ENCODE results near the gene TRPM7.
"Not testable (repeated sequence)": the region's sequence is repeated elsewhere in the genome, so short reads cannot be mapped to it uniquely, and the experiment has no call there.

Gene TRPM7, protein sequence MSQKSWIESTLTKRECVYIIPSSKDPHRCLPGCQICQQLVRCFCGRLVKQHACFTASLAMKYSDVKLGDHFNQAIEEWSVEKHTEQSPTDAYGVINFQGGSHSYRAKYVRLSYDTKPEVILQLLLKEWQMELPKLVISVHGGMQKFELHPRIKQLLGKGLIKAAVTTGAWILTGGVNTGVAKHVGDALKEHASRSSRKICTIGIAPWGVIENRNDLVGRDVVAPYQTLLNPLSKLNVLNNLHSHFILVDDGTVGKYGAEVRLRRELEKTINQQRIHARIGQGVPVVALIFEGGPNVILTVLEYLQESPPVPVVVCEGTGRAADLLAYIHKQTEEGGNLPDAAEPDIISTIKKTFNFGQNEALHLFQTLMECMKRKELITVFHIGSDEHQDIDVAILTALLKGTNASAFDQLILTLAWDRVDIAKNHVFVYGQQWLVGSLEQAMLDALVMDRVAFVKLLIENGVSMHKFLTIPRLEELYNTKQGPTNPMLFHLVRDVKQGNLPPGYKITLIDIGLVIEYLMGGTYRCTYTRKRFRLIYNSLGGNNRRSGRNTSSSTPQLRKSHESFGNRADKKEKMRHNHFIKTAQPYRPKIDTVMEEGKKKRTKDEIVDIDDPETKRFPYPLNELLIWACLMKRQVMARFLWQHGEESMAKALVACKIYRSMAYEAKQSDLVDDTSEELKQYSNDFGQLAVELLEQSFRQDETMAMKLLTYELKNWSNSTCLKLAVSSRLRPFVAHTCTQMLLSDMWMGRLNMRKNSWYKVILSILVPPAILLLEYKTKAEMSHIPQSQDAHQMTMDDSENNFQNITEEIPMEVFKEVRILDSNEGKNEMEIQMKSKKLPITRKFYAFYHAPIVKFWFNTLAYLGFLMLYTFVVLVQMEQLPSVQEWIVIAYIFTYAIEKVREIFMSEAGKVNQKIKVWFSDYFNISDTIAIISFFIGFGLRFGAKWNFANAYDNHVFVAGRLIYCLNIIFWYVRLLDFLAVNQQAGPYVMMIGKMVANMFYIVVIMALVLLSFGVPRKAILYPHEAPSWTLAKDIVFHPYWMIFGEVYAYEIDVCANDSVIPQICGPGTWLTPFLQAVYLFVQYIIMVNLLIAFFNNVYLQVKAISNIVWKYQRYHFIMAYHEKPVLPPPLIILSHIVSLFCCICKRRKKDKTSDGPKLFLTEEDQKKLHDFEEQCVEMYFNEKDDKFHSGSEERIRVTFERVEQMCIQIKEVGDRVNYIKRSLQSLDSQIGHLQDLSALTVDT (N-terminal part only)

DNA sequence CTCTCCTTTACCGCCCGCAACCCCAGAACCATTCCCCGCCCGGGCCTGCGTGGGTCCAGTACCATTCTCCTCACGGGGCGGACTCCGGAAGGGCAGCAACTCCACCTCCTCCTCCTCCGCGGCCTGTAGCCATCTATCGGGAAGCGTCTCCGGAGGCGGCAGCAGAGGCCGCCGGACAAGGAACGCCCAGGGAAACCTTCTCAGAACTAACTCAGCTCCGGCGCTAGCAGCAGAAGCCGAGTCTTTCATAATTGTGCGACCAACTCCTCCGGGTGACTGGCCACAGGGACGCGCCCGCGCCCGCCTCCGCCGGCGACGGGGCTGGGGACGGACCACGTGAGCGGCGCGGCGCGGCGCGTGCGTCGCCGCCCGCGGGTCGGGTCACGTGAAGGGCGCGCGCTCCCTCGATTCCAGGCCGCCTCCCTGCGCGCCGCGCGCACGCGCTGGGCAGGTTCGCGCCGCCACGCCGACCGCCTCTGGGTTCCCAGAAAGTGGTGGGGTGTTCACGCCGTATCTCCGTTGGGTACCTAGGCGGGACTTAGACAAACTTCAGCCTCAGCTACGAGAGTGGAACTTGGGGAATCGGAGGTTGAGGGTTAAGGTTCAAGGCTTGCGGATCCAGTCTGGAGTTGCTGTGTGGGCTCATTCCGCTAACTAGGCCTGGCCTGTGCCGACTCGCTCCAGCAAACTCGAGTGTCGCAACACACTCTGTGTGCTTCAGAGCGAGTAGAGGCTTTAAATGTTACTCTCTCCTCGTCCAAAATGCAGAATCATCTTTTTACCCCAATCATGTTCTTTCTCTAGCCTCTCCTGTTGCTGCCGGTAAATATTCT lies at the start of gene TRPM7:
Gene TRPM7, minus strand, starts transcription at position 329 of the 833 bp plus-strand sequence. Its CDS starts 264 bp downstream, at position 65.
- peak; percentile 90 for DNase-seq (ENCODE audit: low spot score)

DNA sequence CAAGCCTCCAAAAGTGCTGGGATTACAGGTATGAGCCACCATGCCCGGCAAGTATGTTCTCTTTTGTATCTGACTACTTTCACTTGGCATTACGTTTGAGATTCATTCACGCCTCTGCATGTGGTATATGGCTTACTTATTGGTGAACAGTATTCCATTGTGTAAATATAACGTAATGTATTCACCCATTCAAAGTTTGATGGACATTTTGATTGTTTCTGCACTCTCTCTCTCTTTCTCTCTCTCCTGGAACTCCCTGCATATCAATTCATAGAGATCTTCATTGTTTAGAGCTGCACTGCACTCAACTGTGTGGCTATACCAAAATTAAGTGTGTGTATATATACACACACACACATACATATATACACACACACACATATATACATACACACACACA lies 48.6 kb upstream of the TRPM7 start:
- DNase-seq (ENCODE audit: low spot score) = no peak

DNA sequence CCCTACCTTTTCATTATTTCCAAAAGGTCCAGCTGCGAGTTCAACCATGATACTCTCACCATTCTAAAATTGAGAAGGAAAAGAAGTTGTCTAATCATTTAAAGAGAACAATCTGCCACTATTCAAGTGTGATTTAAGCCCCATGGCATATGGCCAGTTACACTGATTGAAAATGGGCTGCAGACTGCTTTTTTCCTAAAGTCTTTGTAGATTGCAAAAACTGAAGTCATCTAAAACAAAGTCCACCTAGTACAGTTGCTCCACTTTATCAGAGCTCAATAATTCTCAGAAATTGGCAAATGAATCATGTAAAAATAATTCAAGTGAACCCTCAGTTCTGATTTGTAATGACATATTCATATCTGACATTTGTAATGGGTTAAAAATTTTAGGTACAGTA lies 39.7 kb upstream of the TRPM7 start:
- DNase-seq (ENCODE audit: low spot score) = no peak

DNA sequence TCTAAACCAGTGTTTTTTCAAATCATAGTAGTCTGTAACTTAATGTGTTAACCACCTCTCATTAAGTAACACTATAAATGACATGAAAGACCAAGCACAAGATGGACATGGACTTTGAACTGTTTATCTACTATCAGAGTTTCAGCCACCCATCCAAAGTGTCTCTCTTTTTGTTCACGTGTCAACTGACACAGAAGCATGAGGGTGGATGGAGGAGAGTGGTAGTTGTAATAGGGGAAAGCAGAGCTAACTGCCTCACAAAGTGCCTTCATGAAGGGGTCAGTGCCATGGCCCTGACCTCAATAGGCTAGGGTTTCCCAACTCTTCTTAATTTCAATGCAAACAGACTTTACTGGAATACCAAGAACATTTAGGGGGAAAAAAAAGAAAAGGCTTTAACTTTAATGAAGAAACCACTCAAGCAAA lies 32.1 kb upstream of the TRPM7 start:
- DNase-seq (ENCODE audit: low spot score) = no peak

DNA sequence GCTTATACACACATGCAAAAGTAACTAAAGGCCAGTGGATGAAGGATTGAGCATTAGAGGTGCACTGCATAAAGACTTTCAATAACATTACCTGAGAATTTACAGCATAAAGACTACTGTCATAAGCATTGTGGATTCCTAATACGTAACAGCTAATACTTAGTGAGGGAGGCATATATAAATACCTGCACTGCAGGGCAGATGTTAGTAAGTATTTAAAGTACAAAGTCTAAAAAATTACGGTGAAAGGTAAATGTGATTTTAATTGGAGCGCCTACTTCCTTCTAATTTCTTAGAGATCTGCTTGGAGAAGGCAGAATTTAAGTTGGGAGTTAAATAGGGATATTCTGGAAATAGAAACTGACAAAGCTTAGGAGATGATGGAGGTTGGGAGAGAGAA lies 25.4 kb upstream of the TRPM7 start:
- DNase-seq (ENCODE audit: low spot score) = no peak

DNA sequence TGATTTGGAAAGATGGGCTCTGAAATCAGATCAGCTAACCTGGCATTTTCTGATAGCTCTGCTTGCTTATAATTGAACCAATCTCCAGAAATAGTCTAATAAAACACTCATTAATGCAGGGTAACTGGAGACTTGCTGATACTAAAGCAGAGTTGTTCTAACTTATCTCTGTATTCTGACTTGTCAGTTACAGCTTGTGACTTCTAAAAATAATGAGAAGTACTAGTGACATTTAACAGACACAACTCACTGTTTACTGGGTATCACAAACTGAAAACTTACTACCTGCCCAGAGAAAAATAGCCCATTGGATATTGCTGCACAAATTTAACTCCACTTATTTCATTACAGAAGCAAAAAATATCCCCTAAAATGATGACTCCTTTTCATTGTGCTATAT lies 24.0 kb upstream of the TRPM7 start:
- DNase-seq (ENCODE audit: low spot score) = no peak

DNA sequence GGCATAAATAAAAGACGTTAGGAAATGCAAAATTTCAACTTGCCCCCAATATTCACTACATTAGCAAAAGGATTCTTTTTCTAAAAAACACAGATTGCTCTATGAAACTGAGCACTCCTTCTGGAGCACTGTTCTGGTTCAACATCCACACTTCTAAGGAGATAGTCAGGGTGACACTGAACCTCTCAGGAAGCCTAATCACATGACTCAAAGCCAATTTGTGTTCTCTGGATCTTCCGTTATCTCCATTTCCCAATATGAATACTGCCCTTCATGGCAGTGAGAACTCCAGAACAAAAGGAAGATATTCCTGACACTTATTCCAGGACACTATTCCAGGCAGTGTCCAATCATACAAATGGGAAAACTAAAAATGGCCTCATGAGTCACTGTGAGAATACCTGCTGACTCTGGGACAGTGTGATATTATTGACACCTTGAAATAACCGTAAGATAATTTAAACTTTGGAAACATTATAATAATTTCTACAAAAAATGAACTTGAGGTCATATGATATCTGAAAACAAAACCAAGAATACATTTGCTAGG lies 21.4 kb upstream of the TRPM7 start:
- DNase-seq (ENCODE audit: low spot score) = no peak

DNA sequence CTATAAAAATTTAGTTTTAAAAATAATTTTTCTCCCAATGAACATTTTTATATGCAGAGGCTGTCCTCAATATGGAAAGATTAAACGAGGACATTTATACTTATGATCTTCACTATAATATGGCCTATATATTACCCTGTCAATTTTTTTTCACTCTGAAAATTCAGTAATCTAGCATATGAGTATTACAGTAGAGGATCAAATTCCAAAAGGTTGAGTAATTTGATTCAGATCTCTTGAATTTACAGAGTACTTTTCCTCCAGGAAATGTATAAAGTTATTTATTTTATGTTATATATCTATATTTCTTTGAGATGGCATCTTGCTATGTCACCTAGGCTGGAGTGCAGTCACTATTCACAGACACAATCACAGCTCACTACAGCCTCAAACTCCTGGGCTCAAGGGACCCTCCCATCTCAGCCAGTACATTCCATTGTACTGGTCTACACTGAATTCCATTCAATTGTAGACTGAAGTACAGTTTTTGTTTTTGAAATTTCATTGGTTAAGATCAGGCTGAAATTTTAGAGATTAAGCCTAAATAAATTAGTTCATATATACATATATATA lies 16.3 kb upstream of the TRPM7 start:
- DNase-seq (ENCODE audit: low spot score) = no peak

DNA sequence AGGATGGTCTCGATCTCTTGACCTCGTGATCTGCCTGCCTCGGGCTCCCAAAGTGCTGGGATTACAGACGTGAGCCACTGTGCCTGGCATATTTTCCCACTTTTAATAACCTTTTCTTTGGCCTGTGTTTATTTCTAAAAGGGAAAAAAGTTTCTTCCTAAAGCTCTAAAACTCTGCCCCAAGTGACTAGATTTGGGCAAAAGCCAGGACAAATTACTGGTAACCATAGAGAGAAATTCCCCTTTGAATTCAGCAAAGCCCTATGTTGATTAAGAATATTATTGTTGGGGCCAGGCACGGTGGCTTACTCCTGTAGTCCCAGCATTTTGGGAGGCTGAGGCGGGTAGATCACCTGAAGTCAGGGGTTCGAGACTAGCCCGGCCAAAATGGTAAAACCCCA lies 11.5 kb upstream of the TRPM7 start:
- DNase-seq (ENCODE audit: low spot score) = no peak

DNA sequence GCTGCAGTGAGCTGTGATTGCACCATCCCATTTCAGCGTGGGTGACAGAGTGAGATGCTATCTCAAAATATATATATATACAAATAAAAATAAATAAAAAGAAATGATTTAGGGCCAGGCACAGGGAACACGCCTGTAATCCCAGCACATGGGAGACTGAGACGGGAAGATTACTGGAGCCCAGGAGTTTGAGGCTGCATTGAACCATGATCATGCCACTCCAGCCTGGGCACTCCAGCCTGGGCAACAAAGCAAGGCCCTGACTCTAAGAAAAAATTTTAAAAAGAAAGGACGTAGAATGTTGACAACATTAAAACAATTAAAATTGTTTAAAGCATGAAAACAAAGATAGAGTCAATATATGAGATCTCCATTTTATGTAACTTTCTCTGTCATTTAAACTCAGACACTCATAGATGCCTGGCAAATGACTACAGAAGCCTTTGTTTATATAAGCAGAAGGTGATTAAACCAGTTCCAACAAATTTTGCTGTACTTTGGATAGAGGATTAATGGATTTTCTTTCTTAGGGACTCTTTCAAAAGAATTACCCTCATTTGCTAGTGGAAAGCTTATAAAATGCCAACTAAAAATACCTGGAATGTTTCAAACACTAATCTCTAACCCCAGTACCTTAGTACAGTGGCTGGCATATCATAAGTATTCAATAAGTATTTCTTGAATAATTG lies 10.7 kb upstream of the TRPM7 start:
- DNase-seq (ENCODE audit: low spot score) = no peak

DNA sequence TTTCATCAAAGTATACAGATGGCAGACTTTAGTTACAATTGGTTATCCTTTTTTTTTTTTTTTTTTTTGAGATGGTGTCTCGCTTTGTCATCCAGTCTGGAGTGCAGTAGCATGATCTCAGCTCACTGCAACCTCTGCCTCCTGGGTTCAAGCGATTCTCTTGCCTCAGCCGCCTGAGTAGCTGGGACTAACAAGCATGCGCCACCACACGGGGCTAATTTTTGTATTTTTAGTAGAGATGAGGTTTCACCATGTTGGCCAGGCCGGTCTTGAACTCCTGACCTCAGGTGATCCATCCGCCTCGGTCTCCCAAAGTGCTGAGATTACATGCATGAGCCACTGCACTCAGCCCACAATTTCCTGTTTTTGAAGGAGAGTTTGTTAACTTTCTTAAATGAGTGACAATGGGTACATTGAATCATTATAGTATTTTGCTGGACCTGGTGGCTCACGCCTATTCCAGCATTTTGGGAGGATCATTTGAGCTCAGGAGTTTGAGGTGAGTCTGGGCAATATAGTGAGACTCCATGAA lies 8.1 kb upstream of the TRPM7 start:
- DNase-seq (ENCODE audit: low spot score) = not testable (repeated sequence)

DNA sequence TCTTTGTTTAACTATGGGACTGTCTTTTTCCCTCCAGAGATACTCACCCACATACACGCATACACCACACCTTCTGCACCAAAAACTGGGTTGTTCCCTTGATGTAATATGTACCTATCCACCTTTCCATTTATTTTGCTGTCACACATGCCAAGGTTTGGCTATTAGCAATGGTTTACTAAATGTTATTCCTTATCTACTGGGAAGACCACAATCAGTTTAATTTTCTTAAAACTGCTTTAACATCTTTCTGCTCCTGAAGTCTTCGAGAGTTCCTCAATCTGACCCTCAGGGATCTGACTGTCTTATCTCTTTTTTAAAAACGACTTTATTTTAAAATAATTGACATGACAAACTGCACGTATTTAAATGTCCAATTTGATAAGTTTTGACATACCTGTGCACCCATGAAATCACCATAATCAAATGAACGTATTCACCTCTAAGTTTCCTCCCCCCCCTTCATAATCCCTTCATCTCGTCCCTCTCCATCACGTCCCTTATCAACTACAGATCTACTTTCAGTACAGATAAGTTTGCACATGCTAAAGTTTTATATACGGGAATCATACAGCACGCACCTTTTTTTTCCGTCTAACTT lies 805 bp upstream of the TRPM7 start:
- no peak for DNase-seq (ENCODE audit: low spot score)

DNA sequence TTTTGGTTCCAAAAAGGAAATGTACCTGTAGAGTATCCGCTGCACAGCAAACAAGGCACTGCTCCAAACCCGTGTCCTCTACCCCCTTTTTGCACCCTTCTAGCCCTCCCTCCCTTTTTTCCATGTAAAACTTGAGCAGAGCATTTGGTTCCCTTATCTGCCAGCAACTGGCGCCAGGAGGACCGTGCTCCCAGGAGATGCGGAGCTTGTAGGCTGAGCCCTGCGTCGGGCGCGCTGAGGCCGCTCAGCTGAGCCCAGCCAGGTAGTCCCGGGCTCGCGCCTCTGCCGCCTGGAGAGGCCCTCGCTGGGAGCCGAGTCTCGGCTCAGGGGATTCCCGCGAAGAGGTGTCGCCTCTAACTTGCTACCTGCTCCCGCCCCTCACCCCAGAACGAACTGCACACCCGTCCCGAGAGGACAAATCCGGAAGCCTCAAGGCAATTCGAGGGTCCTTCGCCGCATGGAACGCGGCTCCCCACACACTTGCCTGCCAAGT lies 575 bp downstream of the TRPM7 start:
- DNase-seq (ENCODE audit: low spot score) = peak; percentile 74

DNA sequence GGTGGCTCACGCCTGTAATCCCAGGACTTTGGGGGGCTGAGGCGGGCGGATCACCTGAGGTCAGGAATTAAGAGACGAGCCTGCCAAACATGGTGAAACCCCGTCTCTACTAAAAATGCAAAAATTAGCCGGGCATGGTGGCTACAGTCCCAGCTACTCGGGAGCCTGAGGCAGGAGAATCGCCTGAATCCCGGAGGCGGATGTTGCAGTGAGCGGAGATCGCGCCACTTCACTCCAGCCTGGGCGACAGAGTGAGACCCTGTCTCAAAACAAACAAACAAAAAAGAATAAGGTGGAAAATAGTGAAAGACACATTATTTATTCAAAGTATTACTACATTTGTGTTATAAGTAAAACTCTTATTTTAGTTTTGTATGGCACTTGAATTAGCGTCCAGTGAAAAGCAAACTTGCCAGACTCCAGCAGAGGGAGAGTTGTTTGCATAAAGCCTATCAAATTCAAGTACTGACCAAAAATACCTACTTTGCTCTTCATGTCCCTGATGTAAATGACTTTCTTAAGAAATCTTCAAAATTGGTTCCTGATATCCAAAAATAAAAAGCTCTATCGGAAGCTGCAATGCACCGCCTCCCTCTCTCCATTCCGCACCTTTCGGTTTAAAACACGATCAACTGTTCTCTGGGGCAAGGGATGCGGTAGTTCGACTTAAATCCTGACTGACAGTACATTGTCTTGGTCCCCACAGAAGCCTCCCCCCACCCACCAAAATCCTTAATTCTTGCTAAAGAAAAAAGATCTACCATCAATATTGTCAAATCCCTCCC lies 1.2 kb downstream of the TRPM7 start:
- DNase-seq (ENCODE audit: low spot score) = peak; percentile 17

DNA sequence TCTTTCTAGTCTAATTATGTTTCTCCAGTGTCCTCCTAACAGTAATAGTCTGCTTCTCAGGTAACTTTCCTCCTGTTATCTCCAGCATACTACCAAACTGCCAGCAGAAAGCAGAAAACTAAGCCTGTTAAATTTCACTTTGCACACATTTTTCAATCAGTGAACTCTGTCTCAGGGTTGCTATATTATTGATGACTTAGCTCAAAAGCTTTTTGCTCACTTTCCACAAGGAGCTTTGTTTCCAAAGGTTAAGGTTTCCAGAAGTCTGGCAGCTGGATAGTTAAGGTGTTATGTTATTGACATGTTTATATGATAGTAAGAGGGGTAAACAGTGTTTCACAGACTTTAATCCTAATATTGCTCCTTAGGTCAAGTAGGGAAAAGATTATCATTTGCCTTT lies 5.1 kb downstream of the TRPM7 start:
- no peak for DNase-seq (ENCODE audit: low spot score)

DNA sequence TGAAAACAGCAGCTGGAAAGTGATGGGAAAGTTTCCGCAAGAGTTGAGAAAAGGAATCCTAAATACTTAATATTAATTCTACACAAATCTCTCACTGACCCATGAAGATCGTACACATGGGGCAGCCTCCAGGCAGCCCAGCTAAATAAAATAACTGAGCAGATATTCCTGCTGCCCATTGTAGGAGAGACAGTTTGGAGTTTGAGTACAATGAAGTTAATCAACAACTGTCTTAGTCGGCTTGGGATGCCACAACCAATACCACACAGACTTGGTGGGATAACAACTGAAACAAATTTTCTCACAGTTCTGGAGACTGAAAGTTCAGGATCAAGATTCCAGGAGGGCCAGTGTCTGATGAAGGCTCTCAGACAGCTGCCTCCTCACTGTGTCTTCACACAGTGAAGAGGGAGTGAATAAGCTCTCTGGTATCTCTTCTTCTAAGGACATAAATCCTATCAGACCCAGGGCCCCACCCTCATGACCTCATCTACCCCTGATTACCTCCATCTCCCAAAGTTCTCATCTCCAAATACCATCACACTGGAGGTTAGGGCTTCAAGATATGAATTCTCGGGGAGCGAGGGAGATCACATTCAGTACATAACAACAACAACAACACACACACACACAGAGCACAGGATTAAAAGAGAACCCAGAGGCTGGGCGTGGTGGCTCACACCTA lies 9.7 kb downstream of the TRPM7 start:
- peak; percentile 87 for DNase-seq (ENCODE audit: low spot score)

DNA sequence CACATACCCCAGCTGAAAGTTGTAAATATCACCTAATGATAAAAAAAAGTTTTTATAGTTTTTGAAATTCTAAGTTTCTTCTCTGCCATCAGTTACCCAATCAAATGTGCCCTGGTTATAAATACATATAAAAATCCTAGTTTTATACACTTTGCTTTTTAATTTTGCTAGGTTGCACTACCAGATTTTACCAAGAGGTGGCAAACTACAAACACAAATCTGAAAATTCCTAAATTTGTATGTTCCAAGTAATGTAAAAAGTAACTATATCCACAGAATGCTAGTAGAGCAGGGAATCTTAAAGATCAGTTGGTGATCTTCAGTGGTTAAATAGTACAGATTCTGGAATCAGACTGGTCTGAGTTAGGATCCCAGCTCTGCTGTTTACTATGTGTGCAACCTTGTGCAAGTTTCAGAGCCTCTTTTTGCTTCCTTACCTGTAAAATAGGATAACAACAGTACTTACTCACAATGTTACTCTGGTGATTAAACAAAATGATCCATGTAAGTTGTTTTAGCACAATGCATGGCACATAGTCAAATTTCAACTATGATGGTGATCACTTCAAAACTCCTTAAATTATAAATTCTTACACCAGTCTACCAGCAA lies 11.0 kb downstream of the TRPM7 start:
- peak; percentile 36 for DNase-seq (ENCODE audit: low spot score)

Measured in kidney tubule cell (primary cell).